Right ventricle myocardium superior (tissue), 1 donor: ENCODE results near the gene PHLPP1. TPM values are rescaled to one million over a fixed set of nuclear protein-coding genes. Genes with fewer than 3 reads are reported as not detected.
"Not testable (repeated sequence)": the region's sequence is repeated elsewhere in the genome, so short reads cannot be mapped to it uniquely, and the experiment has no call there.

ENCODE experiments used
- ATAC-seq: fragments of 200-7000 bp; cut with Tn5 transposase; one replicate; pipeline ENCODE4 v1.9.1; 2020; ENCODE audit warnings: mild to moderate bottlenecking; ENCODE audit not compliant: poor library complexity
- DNase-seq: peaks from one replicate; pipeline ENCODE4 v3.0.0-alpha.2; 2020
- intact Hi-C: fragments of 100-400 bp; cut with DNase I; formaldehyde crosslinking; loops from one replicate; pipeline ENCODE4 v1.11.2; 2022
- total RNA-seq: library from RNA; stranded (reverse); fragmentation: NEBNext Ultra II Directional; extraction: Animal tissue kit (Norgen Biotek cat#: 25700); gene quantifications from one replicate; pipeline ENCODE4 v1.2.1, GENCODE V29; 2021
- donor health status: DM: no; HTN: yes; CAD: no; lungs with severe emphysema.

The PHLPP1 gene
- total RNA-seq, 1 donor from 2014 or later = 6.2 TPM

GRCh38 chr18:62894681-62895390, 179.5 kb downstream of the PHLPP1 start:
- DNase-seq = no peak
- intact Hi-C loops = no loop called here
- no peak for ATAC-seq

GRCh38 chr18:62897153-62897552, 181.8 kb downstream of the PHLPP1 start:
- DNase-seq = no peak
- intact Hi-C loops = no loop called here
- ATAC-seq = no peak

GRCh38 chr18:62898359-62898758, 183.0 kb downstream of the PHLPP1 start:
- intact Hi-C loops = no loop called here
- ATAC-seq (no peak), DNase-seq (no peak)

- intact Hi-C loops = no loop called here
- DNase-seq (no peak), ATAC-seq (no peak)
These were observed 184.2 kb downstream of the PHLPP1 start for GRCh38 chr18:62899534-62899933.

- intact Hi-C loops = no loop called here
- no peak for DNase-seq
- ATAC-seq = no peak
These were observed 185.0 kb downstream of the PHLPP1 start for GRCh38 chr18:62900132-62900883.

- DNase-seq (no peak), ATAC-seq (no peak)
- intact Hi-C loops = no loop called here
These were observed 187.4 kb downstream of the PHLPP1 start for GRCh38 chr18:62902776-62903175.

GRCh38 chr18:62904396-62905285, 189.3 kb downstream of the PHLPP1 start:
- intact Hi-C loops = no loop called here
- DNase-seq (no peak), ATAC-seq (no peak)

GRCh38 chr18:62912885-62913284, 197.5 kb downstream of the PHLPP1 start:
- intact Hi-C loops = no loop called here
- no peak for ATAC-seq
- DNase-seq = no peak

GRCh38 chr18:62913824-62914223, 198.5 kb downstream of the PHLPP1 start:
- intact Hi-C loops = not testable (repeated sequence)

GRCh38 chr18:62914871-62915392, 199.6 kb downstream of the PHLPP1 start:
- ATAC-seq (no peak), DNase-seq (no peak)
- intact Hi-C loops = no loop called here

More at GRCh38 chr18:62913824-62914223, 198.5 kb downstream of the PHLPP1 start:
- DNase-seq, ATAC-seq: not testable (repeated sequence)

- no peak for ATAC-seq
- intact Hi-C loops = no loop called here
These were observed 203.0 kb downstream of the PHLPP1 start for GRCh38 chr18:62918361-62918760.

GRCh38 chr18:62919109-62919838, 203.9 kb downstream of the PHLPP1 start:
- no peak for DNase-seq
- ATAC-seq = no peak
- intact Hi-C loops = no loop called here

More at GRCh38 chr18:62918361-62918760, 203.0 kb downstream of the PHLPP1 start:
- DNase-seq = no peak

- intact Hi-C loops = no loop called here
- DNase-seq = no peak
- no peak for ATAC-seq
These were observed 209.8 kb downstream of the PHLPP1 start for GRCh38 chr18:62925031-62925688.

GRCh38 chr18:62928326-62928725, 213.0 kb downstream of the PHLPP1 start:
- ATAC-seq (no peak), DNase-seq (no peak)
- intact Hi-C loops = no loop called here

- no peak for ATAC-seq
- DNase-seq = no peak
- intact Hi-C loops = no loop called here
These were observed 218.0 kb downstream of the PHLPP1 start for GRCh38 chr18:62933261-62933887.

- no peak for ATAC-seq
- no peak for DNase-seq
- intact Hi-C loops = no loop called here
These were observed 220.7 kb downstream of the PHLPP1 start for GRCh38 chr18:62935994-62936393.

- intact Hi-C loops = no loop called here
- DNase-seq (no peak), ATAC-seq (peak; percentile 25)
These were observed 221.7 kb downstream of the PHLPP1 start for GRCh38 chr18:62937065-62937464.
